SKM-1 (cell line): ENCODE measurements around the gene FCMR.
A peak's percentile ranks its signal among the peaks of the same experiment; 100 is the strongest.
"Not testable (repeated sequence)": the region's sequence is repeated elsewhere in the genome, so short reads cannot be mapped to it uniquely, and the experiment has no call there.

Source experiments
- DNase-seq: peaks from one replicate; lab custom pipeline; 2025; ENCODE audit not compliant: unreplicated experiment; lab: John Stamatoyannopoulos, UW

Gene FCMR

GRCh38 chr1:206880314-206880713 lies 41.4 kb downstream of the FCMR start:
- DNase-seq: no peak

GRCh38 chr1:206878456-206878855 lies 43.3 kb downstream of the FCMR start:
- DNase-seq: no peak

GRCh38 chr1:206875752-206876377 lies 45.9 kb downstream of the FCMR start:
- no peak for DNase-seq

- DNase-seq: no peak
Measured at GRCh38 chr1:206873603-206874188, 48.0 kb downstream of the FCMR start.

GRCh38 chr1:206872139-206872538 lies 49.6 kb downstream of the FCMR start:
- DNase-seq: no peak

GRCh38 chr1:206868264-206868663 lies 53.5 kb downstream of the FCMR start:
- DNase-seq: no peak

- DNase-seq: no peak
Measured at GRCh38 chr1:206867716-206868115, 54.0 kb downstream of the FCMR start.

- DNase-seq: no peak
Measured at GRCh38 chr1:206867239-206867638, 54.5 kb downstream of the FCMR start.

- DNase-seq: no peak
Measured at GRCh38 chr1:206866062-206866461, 55.7 kb downstream of the FCMR start.

- DNase-seq: peak; percentile 78
Measured at GRCh38 chr1:206864939-206865671, 56.6 kb downstream of the FCMR start, which contains the start of gene IL20. TSS of gene IL20 (plus strand) at chr1:206865623. CDS start at chr1:206865853, 230 bp downstream.

GRCh38 chr1:206863266-206863665 lies 58.5 kb downstream of the FCMR start:
- no peak for DNase-seq

GRCh38 chr1:206860165-206860564 lies 61.6 kb downstream of the FCMR start:
- no peak for DNase-seq

GRCh38 chr1:206859082-206859521 lies 62.6 kb downstream of the FCMR start:
- no peak for DNase-seq

- no peak for DNase-seq
Measured at GRCh38 chr1:206856674-206857464, 64.9 kb downstream of the FCMR start.

GRCh38 chr1:206855859-206856258 lies 65.9 kb downstream of the FCMR start:
- no peak for DNase-seq

GRCh38 chr1:206854401-206855129 lies 67.2 kb downstream of the FCMR start:
- DNase-seq: no peak

- DNase-seq: not testable (repeated sequence)
Measured at GRCh38 chr1:206853696-206854095, 68.0 kb downstream of the FCMR start.
